ENCODE data around the gene CHCHD4.

DNA sequence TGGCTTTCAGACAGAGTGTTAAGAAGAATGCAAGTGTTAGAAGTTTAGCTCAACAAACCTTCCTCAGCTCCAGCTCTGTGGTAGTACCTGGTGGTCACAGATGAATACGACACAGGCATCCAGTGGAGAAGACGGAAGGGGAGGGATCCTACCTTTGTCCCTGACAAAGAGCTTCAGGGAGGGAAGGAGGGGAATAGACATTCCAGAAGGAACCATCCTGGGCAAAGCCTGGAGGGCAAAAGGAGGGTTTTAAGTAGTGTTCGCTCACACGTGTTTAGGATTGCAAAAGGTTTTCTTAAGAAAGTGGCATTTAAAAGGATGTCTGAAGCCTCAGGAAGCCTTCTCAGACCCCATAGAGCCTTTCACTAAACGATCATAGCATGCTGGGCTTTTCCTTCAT lies 2.8 kb downstream of the CHCHD4 start:
- TF ChIP-seq, protein P1, sequence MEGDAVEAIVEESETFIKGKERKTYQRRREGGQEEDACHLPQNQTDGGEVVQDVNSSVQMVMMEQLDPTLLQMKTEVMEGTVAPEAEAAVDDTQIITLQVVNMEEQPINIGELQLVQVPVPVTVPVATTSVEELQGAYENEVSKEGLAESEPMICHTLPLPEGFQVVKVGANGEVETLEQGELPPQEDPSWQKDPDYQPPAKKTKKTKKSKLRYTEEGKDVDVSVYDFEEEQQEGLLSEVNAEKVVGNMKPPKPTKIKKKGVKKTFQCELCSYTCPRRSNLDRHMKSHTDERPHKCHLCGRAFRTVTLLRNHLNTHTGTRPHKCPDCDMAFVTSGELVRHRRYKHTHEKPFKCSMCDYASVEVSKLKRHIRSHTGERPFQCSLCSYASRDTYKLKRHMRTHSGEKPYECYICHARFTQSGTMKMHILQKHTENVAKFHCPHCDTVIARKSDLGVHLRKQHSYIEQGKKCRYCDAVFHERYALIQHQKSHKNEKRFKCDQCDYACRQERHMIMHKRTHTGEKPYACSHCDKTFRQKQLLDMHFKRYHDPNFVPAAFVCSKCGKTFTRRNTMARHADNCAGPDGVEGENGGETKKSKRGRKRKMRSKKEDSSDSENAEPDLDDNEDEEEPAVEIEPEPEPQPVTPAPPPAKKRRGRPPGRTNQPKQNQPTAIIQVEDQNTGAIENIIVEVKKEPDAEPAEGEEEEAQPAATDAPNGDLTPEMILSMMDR (IDR thresholded peaks at IDR 0.05) = no peak
- no peak for TF ChIP-seq POLR2A (IDR thresholded peaks at IDR 0.05)
